LNCaP clone FGC (cell line): Measurements from ENCODE around the gene GABBR1.
A peak's percentile ranks its signal among the peaks of the same experiment; 100 is the strongest.

ENCODE experiments used
- DNase-seq: peaks from one replicate; pipeline ENCODE4 v3.0.0-alpha.2; 2011; ENCODE audit warnings: low read depth
- H3K4me3 ChIP-seq: 2 replicates; pipeline ENCODE4 v1.5.1; 2011; ENCODE audit warnings: mild to moderate bottlenecking, low read depth, low read length, control low read depth
- TF ChIP-seq, protein P1 (sequence below): IDR thresholded peaks from 2 replicates; pipeline ENCODE4 v1.5.1; 2012; ENCODE audit warnings: mild to moderate bottlenecking; ENCODE audit not compliant: control insufficient read depth, insufficient read depth; ENCODE audit errors: extremely low read depth

The GABBR1 gene

DNA sequence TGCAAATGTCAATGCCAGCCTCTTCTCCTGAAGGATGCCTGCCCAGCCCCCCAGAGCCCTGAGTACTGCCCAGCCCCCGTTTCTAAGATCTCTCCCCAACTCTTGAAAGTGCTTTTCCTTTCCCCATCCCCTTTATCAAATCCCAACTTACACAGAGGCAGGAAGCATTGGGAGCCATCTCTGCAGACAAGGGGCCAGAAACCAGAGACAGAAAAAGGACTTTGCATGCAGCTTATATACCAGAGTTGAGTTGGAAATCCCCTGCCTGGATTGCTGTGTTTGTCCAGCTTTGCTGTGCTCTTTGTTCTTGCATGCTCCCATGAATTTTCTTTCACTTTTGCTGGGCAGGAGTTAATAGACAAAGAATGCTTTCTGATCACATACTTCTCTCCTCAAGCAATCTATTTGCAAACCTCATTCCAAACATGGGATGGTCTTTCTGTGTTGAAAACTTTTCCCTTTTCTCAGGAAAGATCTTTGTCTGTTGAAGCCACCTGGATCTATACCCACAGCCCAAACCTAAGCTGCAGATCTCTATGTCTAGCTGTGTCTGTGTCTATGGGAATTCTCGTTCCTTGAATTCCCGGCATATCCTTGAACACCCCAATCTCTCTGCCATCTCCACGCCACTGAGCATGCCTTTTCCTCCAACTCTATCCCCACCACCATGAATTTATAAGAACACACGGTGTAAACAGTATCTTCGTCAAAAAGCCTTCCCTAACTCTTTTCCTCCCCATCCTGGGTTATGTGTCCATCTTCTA lies 73.3 kb downstream of the GABBR1 start, which contains the start of gene UBD:
TSS of gene UBD (minus strand) at position 209 of the 764 bp plus-strand sequence. CDS start at position 178, 31 bp downstream.
- H3K4me3 ChIP-seq = no peak within 1 kb of the TSS
- TF ChIP-seq, protein P1, sequence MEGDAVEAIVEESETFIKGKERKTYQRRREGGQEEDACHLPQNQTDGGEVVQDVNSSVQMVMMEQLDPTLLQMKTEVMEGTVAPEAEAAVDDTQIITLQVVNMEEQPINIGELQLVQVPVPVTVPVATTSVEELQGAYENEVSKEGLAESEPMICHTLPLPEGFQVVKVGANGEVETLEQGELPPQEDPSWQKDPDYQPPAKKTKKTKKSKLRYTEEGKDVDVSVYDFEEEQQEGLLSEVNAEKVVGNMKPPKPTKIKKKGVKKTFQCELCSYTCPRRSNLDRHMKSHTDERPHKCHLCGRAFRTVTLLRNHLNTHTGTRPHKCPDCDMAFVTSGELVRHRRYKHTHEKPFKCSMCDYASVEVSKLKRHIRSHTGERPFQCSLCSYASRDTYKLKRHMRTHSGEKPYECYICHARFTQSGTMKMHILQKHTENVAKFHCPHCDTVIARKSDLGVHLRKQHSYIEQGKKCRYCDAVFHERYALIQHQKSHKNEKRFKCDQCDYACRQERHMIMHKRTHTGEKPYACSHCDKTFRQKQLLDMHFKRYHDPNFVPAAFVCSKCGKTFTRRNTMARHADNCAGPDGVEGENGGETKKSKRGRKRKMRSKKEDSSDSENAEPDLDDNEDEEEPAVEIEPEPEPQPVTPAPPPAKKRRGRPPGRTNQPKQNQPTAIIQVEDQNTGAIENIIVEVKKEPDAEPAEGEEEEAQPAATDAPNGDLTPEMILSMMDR = no peak
- no peak for DNase-seq

DNA sequence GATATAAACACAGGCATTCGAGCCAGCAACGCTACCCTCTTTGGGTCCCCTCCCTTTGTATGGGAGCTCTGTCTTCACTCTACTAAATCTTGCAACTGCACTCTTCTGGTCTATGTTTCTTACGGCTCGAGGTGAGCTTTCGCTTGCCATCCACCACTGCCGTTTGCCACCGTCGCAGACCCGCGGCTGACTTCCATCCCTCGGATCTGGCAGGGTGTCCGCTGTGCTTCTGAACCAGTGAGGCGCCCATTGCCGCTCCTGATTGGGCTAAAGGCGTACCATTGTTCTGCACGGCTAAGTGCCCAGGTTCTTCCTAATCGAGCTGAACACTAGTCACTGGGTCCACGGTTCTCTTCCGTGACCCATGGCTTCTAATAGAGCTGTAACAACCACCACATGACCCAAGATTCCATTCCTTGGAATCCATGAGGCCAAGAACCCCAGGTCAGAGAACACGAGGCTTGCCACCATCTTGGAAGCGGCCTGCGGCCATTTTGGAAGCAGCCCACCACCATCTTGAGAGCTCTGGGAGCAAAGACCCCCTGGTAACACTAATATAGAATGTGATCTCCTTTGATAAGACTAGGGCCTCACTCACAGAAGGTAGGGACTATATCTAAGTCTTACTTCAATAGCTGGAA lies 74.4 kb downstream of the GABBR1 start:
- TF ChIP-seq, protein P1 = no peak
- DNase-seq = no peak
- no peak overlapping the region for H3K4me3 ChIP-seq

DNA sequence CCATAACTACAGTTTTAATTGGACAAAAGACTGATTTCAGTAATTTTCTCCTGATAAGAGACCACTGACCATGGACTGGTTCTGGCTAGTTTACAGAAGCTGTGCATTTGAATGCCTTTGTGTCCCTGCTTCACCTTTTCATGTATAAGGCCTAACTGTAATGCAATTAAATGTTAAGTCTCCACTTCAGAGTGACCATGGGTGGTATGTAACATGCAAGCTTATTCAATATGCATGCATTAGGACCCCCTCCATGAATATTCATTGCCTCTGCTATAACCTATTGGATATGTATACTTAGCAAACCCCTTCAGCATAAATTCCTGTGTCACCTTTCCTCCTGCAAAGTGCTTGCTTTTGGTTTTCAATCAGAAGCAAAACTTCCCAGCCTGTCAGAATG lies 75.7 kb downstream of the GABBR1 start:
- DNase-seq = no peak
- TF ChIP-seq, protein P1 = no peak
- no peak overlapping the region for H3K4me3 ChIP-seq

DNA sequence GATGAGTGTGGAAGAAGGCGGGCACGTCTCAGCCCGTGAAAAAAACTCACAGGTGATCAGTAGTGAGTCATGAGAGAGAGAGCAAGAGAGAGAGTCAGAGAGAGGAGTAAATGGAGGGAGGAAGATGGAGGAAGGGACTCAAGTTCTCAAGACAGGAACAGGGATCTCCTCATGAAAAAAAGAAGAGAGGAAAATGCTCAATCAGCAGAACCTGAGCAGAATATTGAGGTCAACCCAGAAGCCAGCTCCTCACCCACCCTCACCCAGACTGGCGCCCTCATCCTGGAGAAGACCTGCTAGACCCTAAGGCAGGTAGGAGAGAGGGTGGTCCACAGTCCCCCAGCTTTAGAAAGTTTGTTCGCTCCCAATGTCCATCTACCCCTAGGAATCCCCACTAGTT lies 78.2 kb downstream of the GABBR1 start:
- TF ChIP-seq, protein P1 = no peak
- DNase-seq = no peak

DNA sequence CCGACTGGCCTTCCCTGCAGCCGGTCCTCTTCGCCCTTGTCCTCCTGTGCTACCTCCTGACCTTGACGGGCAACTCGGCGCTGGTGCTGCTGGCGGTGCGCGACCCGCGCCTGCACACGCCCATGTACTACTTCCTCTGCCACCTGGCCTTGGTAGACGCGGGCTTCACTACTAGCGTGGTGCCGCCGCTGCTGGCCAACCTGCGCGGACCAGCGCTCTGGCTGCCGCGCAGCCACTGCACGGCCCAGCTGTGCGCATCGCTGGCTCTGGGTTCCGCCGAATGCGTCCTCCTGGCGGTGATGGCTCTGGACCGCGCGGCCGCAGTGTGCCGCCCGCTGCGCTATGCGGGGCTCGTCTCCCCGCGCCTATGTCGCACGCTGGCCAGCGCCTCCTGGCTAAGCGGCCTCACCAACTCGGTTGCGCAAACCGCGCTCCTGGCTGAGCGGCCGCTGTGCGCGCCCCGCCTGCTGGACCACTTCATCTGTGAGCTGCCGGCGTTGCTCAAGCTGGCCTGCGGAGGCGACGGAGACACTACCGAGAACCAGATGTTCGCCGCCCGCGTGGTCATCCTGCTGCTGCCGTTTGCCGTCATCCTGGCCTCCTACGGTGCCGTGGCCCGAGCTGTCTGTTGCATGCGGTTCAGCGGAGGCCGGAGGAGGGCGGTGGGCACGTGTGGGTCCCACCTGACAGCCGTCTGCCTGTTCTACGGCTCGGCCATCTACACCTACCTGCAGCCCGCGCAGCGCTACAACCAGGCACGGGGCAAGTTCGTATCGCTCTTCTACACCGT lies 79.5 kb downstream of the GABBR1 start:
- no peak for DNase-seq

More for the DNA sequence above, 78.2 kb downstream of the GABBR1 start:
- no peak overlapping the region for H3K4me3 ChIP-seq

DNA sequence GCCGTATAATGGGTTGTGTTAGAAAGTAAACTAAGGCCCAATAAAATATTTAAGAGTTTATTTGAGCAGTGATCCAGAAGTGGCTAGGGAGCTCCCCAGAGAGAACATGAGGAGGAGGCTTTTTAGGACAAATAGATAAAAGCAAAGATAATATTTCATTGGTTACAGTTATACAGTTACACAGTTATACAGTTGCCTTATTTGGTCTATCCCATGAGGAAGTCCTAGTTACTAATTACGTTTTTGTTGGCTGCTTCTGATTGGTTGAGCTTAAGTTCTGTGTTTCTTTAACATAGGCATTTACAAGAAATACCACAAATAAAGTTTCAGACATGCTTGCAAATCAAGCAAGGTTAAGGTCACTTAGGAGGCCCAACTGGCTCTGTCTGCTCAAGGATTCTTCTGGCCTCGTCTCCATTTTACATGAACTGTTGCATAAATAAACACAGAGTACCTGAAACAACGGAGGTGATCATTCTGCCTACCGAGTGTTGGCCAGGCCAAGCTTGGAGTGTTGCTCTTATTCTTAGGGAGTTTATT lies 80.4 kb downstream of the GABBR1 start:
- peak; percentile 87 for DNase-seq
- no peak overlapping the region for H3K4me3 ChIP-seq
- TF ChIP-seq, protein P1 = no peak

More for the DNA sequence above, 79.5 kb downstream of the GABBR1 start:
- TF ChIP-seq, protein P1 = no peak
- H3K4me3 ChIP-seq = no peak overlapping the region
